ENCODE results near the gene PPP1R18. TPM values are rescaled to one million over a fixed set of nuclear protein-coding genes. Genes with fewer than 3 reads are reported as not detected.

PPP1R18 gene
- total and polyA plus RNA-seq, 9 of the 15 experiments (the other 6 are each of a cell fraction or from before 2014, with no cell fraction given) = 12.0 to 99.2 (median 42.6) TPM

DNA sequence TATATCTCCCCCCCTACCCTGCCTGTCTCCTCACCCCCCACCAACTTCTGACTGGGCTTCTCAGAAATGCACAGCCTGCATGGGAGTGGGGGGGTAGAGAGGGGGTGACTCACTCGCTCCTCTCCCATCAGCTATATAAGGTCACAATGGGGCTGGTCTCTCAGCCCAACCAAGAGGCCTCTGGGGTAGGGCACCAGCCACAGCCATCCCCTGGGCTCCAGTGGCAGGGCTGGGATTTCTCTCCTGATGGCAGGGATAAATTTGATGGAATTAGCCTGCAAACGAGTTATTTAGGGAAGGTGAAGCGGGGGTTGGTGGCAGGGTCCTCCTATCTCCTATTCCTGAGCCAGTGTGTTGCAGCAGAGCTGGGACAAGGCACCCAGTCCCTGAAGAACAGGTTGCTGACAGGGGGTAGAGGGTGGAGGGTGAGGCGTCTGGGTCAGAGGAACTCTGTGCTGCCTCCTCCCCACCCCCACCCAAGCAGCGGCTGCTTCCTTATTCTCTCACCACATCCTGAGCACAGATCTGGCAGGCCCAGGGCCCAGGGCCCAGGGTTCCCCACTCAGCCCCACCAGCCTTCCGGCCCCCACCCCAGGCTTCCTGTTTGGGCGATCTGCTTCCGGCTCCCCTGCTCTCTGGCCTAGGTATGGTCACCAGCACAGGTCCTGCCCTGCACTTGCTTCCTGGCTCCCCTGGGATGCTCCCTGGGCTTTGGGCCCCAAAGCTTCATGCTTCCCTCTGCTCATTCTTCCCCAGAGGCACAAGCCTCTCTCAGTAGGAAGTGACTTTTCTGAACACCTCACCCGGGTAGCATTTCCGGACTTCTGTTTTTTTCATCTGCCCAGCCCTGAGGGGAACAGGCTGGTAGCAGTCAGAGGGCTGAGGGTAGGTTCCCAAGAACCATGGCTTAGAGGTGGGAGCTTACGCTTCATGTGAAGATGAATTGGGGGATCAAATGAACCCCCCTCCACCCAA lies 4.0 kb downstream of the PPP1R18 start (continued):
- TF ChIP-seq, protein P1, sequence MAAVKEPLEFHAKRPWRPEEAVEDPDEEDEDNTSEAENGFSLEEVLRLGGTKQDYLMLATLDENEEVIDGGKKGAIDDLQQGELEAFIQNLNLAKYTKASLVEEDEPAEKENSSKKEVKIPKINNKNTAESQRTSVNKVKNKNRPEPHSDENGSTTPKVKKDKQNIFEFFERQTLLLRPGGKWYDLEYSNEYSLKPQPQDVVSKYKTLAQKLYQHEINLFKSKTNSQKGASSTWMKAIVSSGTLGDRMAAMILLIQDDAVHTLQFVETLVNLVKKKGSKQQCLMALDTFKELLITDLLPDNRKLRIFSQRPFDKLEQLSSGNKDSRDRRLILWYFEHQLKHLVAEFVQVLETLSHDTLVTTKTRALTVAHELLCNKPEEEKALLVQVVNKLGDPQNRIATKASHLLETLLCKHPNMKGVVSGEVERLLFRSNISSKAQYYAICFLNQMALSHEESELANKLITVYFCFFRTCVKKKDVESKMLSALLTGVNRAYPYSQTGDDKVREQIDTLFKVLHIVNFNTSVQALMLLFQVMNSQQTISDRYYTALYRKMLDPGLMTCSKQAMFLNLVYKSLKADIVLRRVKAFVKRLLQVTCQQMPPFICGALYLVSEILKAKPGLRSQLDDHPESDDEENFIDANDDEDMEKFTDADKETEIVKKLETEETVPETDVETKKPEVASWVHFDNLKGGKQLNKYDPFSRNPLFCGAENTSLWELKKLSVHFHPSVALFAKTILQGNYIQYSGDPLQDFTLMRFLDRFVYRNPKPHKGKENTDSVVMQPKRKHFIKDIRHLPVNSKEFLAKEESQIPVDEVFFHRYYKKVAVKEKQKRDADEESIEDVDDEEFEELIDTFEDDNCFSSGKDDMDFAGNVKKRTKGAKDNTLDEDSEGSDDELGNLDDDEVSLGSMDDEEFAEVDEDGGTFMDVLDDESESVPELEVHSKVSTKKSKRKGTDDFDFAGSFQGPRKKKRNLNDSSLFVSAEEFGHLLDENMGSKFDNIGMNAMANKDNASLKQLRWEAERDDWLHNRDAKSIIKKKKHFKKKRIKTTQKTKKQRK (IDR thresholded peaks at IDR 0.05; ENCODE audit: borderline replicate concordance, low read depth, low read length) = no peak
- TF ChIP-seq MBD2 (IDR thresholded peaks at IDR 0.05; ENCODE audit: borderline replicate concordance, low read depth) = no peak; the same call in 1 of the 2 replicates
- no peak for TF ChIP-seq RBM22 (IDR thresholded peaks at IDR 0.05; ENCODE audit: low read depth, low read length, poor library complexity, severe bottlenecking)
- TF ChIP-seq KLF13 (tag; IDR thresholded peaks at IDR 0.05; ENCODE audit: borderline replicate concordance, low read depth) = no peak
- no peak for TF ChIP-seq CEBPG (CRISPR knock-in tag; IDR thresholded peaks at IDR 0.05)
- TF ChIP-seq CEBPG (tag; conservative IDR thresholded peaks at IDR 0.05 in 1 of 2, IDR thresholded peaks at IDR 0.05 in 1 of 2) = no peak
- TF ChIP-seq ERF (CRISPR knock-in tag; IDR thresholded peaks at IDR 0.05) = peak; percentile 91; the same call in 1 of the 2 replicates
- TF ChIP-seq ZNF57 (CRISPR knock-in tag; IDR thresholded peaks at IDR 0.05) = no peak
- TF ChIP-seq SMARCE1 (IDR thresholded peaks at IDR 0.05) = peak; percentile 84
- TF ChIP-seq, protein P2, sequence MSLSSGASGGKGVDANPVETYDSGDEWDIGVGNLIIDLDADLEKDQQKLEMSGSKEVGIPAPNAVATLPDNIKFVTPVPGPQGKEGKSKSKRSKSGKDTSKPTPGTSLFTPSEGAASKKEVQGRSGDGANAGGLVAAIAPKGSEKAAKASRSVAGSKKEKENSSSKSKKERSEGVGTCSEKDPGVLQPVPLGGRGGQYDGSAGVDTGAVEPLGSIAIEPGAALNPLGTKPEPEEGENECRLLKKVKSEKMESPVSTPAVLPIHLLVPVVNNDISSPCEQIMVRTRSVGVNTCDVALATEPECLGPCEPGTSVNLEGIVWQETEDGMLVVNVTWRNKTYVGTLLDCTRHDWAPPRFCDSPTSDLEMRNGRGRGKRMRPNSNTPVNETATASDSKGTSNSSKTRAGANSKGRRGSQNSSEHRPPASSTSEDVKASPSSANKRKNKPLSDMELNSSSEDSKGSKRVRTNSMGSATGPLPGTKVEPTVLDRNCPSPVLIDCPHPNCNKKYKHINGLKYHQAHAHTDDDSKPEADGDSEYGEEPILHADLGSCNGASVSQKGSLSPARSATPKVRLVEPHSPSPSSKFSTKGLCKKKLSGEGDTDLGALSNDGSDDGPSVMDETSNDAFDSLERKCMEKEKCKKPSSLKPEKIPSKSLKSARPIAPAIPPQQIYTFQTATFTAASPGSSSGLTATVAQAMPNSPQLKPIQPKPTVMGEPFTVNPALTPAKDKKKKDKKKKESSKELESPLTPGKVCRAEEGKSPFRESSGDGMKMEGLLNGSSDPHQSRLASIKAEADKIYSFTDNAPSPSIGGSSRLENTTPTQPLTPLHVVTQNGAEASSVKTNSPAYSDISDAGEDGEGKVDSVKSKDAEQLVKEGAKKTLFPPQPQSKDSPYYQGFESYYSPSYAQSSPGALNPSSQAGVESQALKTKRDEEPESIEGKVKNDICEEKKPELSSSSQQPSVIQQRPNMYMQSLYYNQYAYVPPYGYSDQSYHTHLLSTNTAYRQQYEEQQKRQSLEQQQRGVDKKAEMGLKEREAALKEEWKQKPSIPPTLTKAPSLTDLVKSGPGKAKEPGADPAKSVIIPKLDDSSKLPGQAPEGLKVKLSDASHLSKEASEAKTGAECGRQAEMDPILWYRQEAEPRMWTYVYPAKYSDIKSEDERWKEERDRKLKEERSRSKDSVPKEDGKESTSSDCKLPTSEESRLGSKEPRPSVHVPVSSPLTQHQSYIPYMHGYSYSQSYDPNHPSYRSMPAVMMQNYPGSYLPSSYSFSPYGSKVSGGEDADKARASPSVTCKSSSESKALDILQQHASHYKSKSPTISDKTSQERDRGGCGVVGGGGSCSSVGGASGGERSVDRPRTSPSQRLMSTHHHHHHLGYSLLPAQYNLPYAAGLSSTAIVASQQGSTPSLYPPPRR (CRISPR knock-in tag; IDR thresholded peaks at IDR 0.05; ENCODE audit: borderline replicate concordance) = no peak
- no peak; the same call in 1 of the 2 replicates for TF ChIP-seq PYGO2 (tag; IDR thresholded peaks at IDR 0.05)
- no peak for TF ChIP-seq ETS2 (tag; IDR thresholded peaks at IDR 0.05; ENCODE audit: borderline replicate concordance, poor library complexity, severe bottlenecking)
- TF ChIP-seq ZNF766 (CRISPR knock-in tag; conservative IDR thresholded peaks at IDR 0.05) = peak; percentile 55; the same call in 1 of the 2 replicates
- no peak for TF ChIP-seq PTBP1 (IDR thresholded peaks at IDR 0.05; ENCODE audit: low read depth, low read length)
- TF ChIP-seq ZNF764 (CRISPR knock-in tag; IDR thresholded peaks at IDR 0.05; ENCODE audit: low read depth) = no peak
- peak; percentile 95; the same call in 1 of the 2 replicates for TF ChIP-seq RNF2 (IDR thresholded peaks at IDR 0.05)
- TF ChIP-seq ZNF444 (CRISPR knock-in tag; IDR thresholded peaks at IDR 0.05) = no peak
- no peak for TF ChIP-seq MCM3 (IDR thresholded peaks at IDR 0.05)
- TF ChIP-seq SREBF2 (CRISPR knock-in tag; IDR thresholded peaks at IDR 0.05) = no peak
